BJ (cell line): Measurements from ENCODE around the gene KLHL29. TPM values are rescaled to one million over a fixed set of nuclear protein-coding genes. Genes with fewer than 3 reads are reported as not detected.

Experiments
- CTCF ChIA-PET: fragments of 350-600 bp; formaldehyde crosslinking; extraction: SDS; loops from one replicate; lab custom pipeline; 2021; ENCODE audit warnings: antibody characterized with exemption, inconsistent platforms; lab: Yijun Ruan, JAX
- POLR2A ChIA-PET: fragments of 300-600 bp; sonication (Branson Sonifier 250); formaldehyde crosslinking; extraction: SDS; loops from one replicate; lab custom pipeline; 2021; ENCODE audit warnings: antibody characterized with exemption; lab: Charles Lee
- DNase-seq: peaks from one replicate; pipeline ENCODE4 v3.0.0-alpha.2; 2011; ENCODE audit warnings: low read depth
- H3K27me3 ChIP-seq: 2 replicates; pipeline ENCODE4 v1.6.0; 2011; ENCODE audit warnings: low read length; ENCODE audit not compliant: control insufficient read depth, insufficient read depth
- H3K36me3 ChIP-seq: 2 replicates; pipeline ENCODE4 v1.5.1; 2011; ENCODE audit warnings: low read length; ENCODE audit not compliant: control insufficient read depth, insufficient read depth
- H3K4me3 ChIP-seq: 2 replicates; pipeline ENCODE4 v1.5.1; 2011; ENCODE audit warnings: low read depth, mild to moderate bottlenecking, control low read depth, low read length
- polyA plus RNA-seq: library from polyadenylated mRNA; depleted of rRNA; stranded (reverse); fragments of >200 nt; gene quantifications from 2 replicates; pipeline ENCODE4 v1.2.3, GENCODE V29; 2011
- TF ChIP-seq, protein P1 (sequence below): IDR thresholded peaks from 2 replicates; pipeline ENCODE4 v1.5.1; 2011; ENCODE audit warnings: low read depth, mild to moderate bottlenecking, control low read depth, inconsistent platforms, low read length, moderate library complexity; ENCODE audit not compliant: insufficient read depth

Gene KLHL29
- polyA plus RNA-seq, 1 experiment = 10.0 TPM

DNA sequence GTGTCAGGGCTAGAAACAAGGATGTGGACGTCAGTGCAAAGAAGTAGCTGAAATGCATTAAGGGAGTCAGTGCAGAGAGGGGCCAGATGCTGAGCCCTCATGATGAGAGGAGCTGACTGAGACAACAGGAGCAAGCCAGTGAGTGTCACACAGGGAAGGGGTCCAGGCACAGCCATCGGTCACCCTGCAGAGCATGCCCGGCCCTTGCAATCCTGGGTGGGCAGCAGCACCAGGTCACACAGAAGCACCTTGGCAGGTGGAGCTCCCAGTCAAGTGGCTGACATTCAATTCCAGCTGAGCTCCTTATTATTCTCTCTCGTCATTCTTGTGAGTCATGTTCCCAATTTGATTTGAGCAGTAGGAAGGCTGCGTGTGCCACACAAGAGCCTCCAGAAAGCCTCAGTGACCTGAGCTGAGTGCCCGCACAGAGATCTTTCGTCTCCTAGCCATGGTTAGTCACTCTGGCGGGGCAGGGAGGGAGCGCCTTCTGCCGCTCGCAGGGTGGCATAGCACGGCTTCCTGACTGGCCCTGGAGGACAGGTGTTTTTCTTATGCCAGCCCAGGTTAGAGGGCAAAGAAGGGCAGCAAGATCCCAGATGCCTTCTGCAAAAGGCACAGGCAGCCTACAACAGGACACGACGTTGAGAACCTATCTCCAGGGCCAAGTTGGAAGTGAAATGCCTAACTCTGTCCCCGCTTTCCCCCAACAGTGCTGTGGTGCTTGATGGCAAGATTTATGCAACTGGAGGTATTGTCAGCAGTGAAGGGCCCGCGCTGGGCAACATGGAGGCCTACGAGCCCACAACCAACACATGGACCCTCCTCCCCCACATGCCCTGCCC, 321.0 kb downstream of the KLHL29 start:
- Histone ChIP-seq H3K36me3 (peaks cover 20% of the 10 kb centered on the region), H3K4me3 (no peak overlapping the region), H3K27me3 (no peaks in the 10 kb centered on the region)
- POLR2A ChIA-PET = no interaction called here
- TF ChIP-seq, protein P1, sequence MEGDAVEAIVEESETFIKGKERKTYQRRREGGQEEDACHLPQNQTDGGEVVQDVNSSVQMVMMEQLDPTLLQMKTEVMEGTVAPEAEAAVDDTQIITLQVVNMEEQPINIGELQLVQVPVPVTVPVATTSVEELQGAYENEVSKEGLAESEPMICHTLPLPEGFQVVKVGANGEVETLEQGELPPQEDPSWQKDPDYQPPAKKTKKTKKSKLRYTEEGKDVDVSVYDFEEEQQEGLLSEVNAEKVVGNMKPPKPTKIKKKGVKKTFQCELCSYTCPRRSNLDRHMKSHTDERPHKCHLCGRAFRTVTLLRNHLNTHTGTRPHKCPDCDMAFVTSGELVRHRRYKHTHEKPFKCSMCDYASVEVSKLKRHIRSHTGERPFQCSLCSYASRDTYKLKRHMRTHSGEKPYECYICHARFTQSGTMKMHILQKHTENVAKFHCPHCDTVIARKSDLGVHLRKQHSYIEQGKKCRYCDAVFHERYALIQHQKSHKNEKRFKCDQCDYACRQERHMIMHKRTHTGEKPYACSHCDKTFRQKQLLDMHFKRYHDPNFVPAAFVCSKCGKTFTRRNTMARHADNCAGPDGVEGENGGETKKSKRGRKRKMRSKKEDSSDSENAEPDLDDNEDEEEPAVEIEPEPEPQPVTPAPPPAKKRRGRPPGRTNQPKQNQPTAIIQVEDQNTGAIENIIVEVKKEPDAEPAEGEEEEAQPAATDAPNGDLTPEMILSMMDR = no peak
- CTCF ChIA-PET = no interaction called here
- no peak for DNase-seq

DNA sequence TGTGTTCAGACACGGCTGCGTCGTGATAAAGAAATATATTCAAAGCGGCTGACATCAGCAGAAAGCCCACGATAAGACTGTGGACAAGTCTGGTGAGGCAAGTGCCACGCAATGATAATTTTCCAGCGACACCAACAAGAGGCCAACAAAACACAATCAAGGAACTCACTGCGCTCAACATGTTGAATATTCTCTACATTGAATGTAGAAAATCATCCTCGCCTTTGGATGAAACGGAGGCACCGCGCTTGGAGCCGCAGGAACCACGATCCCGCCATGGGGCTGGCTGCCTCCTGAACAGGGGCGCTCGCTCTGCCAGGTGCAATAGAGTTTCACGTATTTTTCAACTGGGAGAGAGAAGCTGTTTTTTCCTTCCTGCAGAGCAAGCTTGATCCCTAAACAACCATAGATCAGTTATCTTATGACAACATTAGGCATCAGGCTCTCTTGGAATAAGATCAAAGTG, 321.7 kb downstream of the KLHL29 start:
- Histone ChIP-seq H3K4me3 (no peak overlapping the region), H3K27me3 (no peaks in the 10 kb centered on the region), H3K36me3 (peaks cover 20% of the 10 kb centered on the region)
- DNase-seq = no peak
- TF ChIP-seq, protein P1 = no peak
- ChIA-PET POLR2A (no interaction called here), CTCF (interaction anchor here (0.6 kb wide), 1 partner anchor 1202 kb away, joined by 4 read pairs; no protein-coding TSS in a partner anchor)

DNA sequence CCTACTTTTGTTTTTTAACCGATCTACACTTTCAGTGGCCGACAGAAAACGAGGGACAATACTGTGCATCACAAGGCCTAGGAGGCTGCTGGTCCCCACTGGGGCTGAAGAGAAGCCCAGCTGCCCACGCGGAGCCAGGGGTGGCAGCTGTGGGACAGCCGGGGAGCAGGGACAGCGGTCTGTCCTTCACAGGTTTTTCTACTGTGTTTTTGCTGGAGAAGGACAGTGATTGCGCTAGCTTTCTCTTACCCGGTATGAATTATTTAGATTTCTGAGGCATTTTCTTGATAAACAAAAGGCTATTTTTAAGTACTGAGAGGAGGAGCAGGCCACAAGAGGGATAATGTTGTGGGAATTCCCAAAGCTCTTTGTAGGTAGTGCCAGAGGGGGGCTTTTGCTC, 322.1 kb downstream of the KLHL29 start:
- no peak for DNase-seq
- peaks cover 20% of the 10 kb centered on the region for H3K36me3 ChIP-seq
- H3K4me3 ChIP-seq = no peak overlapping the region
- no peaks in the 10 kb centered on the region for H3K27me3 ChIP-seq
- TF ChIP-seq, protein P1 = no peak
- ChIA-PET POLR2A (no interaction called here), CTCF (interaction anchor here (0.6 kb wide), 1 partner anchor 1203 kb away, joined by 4 read pairs; no protein-coding TSS in a partner anchor)

DNA sequence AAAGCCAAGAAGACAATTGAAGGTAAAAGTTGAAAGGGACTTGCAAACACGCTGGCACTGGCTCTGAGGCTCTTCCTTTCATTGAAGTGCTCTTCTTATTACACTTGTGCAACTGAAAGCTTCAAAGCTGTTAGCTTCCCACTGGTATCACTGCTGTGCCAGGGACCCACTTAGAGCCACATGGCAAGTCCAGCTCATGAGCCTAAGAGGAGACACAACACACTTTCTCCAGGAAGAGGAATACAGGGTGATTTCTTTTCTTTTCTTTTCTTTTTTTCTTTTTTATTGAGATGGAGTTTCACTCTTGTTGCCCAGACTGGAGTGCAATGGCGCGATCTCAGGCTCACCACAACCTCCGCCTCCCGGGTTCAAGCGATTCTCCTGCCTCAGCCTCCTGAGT, 323.8 kb downstream of the KLHL29 start:
- Histone ChIP-seq H3K4me3 (no peak overlapping the region), H3K36me3 (peaks cover 15% of the 10 kb centered on the region), H3K27me3 (no peaks in the 10 kb centered on the region)
- ChIA-PET POLR2A (no interaction called here), CTCF (no interaction called here)
- DNase-seq = no peak
- TF ChIP-seq, protein P1 = no peak

DNA sequence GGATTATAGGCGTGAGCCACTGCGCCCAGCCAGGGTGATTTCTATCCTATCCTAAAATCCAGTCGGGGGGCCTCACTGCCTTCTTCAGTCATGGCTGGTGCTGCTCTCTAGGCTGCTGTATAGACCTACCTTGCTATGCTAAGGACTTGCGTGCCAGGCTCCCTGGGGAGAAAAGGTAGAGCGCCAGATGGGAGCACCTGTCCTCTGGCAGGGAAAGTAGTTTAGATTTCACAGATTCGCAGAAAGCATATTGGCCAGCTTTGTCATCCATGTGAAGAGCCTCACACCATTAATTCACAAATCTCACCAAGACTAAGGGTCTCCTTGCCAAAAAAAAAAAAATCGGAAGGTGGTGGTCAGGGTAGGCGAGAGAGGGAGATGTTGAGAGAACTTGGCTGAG, 324.3 kb downstream of the KLHL29 start:
- ChIA-PET POLR2A (no interaction called here), CTCF (no interaction called here)
- Histone ChIP-seq H3K4me3 (no peak overlapping the region), H3K36me3 (peaks cover 11% of the 10 kb centered on the region), H3K27me3 (no peaks in the 10 kb centered on the region)
- TF ChIP-seq, protein P1 = no peak
- DNase-seq = no peak
